OCI-M2 (cell line): ENCODE measurements around the gene MRFAP1.
"Not testable (repeated sequence)": the region's sequence is repeated elsewhere in the genome, so short reads cannot be mapped to it uniquely, and the experiment has no call there.

Source experiments
- DNase-seq: peaks from one replicate; lab custom pipeline; 2025; ENCODE audit not compliant: unreplicated experiment; lab: John Stamatoyannopoulos, UW

The MRFAP1 gene

DNA sequence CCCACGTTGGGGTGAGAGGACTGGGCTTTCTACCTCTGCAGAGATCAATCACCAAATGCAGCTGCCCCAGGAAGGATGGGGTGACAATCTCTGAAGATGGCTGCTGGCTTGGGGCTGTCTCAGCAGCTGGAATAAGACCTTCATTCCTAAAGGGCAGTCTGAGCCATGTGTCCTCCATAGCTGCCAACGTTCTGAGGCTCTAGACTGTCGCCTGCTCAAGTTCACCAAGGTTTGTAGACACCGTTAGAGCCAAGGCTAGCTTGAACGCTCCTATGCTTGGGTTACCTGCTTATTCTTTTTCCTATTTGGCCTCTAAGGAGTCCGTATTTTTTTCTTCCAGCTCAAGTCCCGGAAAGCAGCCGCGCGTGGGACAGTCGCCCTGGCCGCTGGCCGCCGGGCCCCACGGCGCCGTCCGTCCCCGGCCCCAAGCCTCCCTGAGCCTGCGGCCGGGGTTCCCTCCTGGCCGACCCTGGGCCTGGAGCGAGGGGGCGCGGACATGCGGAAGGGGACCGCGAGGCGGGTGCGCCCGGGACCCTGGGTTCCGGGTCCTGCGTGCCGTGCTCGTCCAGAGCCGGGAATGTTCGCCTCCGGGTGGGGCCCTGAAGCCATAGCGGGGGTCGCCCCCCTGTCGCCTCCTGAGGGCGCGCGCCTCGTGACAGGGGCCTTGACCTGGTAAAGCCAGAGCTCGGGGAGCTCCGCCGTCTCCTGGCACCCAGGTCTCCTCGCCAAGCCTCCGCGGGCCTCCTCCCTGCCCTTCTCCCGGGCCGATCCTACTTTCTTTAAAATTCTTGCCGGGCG, 23.3 kb downstream of the MRFAP1 start:
- DNase-seq: no peak

DNA sequence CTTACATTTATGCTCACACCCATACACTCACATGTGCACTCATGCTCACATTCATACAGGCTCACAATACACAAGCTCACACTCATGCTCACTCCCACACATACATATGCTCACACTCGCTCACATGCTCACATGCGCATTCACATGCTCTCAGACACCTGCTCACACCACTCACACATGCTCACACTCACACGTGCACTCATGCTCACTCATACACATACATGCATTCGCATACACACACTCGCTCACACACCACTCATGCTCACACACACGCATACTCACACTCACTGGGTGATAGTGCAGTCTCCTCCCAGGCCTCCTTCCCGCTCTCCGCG, 24.8 kb downstream of the MRFAP1 start:
- DNase-seq: no peak

DNA sequence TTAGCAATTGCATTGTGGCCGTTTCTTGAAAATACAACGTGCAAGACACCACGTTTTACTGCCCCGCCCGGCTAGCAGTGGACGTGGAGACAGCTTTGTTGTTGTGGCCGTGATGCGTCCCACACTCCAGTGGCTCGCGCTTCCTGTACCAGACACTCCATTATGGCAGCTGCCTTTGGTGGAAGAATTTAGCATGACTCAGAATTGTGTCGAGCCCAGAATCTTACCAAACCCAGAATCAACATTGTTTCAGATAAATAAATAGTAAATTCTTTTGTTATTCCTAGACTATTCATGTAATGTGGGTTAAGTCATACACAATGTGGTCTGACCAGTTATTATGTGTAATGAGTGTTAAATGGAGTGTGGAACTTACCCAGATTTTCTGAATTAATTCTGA, 27.9 kb downstream of the MRFAP1 start:
- DNase-seq: no peak

DNA sequence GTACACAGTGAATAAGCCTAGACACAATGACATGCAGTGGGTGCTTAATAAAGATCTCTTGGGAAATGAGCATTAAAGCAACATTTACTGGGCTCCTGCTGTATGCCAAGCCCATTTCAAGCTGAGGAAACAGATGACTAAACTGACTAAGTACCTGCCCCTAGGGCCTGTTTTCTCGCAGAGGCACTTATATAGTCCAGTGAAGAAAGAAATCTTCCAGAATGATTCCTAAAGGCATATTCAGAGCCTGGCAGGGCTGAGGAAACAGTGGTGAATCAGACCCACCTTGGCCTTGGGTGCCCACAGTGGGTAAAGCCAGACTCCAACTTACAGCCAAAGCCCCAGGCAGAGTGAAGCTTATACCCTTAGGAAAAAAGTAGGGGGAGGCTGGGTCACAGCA, 31.2 kb downstream of the MRFAP1 start:
- no peak for DNase-seq

DNA sequence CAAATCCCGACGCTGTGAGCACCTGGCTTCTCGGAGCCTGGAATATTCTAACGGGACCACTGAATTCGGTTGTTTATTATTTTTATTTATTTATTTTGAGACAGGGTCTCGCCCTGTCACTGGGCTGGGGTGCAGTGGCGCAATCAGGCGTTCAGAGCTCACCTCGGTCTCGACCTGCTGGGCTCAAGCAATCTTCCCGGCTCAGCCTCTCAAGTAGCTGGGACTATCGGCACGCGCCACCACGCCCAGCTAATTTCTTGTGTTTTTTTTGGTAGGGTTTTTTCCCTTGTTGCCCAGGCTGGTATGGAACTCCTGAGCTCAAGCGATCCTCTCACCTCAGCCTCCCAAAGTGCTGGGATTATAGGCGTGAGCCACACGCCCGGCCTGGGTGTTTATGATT, 31.6 kb downstream of the MRFAP1 start:
- DNase-seq: no peak

DNA sequence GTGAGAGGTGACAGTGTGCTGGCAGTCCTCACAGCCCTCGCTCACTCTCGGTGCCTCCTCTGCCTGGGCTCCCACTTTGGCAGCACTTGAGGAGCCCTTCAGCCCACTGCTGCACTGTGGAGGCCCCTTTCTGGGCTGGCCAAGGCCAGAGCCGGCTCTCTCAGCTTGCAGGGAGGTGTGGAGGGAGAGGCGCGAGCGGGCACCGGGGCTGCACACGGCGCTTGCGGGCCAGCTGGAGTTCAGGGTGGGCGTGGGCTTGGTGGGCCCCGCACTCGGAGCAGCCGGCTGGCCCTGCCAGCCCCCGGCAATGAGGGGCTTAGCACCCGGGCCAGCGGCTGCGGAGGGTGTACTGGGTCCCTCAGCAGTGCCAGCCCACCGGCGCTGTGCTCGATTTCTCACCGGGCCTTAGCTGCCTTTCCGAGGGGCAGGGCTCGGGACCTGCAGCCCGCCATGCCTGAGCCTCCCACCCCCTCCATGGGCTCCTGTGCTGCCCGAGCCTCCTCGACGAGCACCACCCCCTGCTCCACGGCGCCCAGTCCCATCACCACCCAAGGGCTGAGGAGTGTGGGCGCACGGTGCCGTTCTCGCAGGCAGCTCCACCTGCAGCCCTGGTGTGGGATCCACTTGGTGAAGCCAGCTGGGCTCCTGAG, 32.2 kb downstream of the MRFAP1 start:
- not testable (repeated sequence) for DNase-seq

DNA sequence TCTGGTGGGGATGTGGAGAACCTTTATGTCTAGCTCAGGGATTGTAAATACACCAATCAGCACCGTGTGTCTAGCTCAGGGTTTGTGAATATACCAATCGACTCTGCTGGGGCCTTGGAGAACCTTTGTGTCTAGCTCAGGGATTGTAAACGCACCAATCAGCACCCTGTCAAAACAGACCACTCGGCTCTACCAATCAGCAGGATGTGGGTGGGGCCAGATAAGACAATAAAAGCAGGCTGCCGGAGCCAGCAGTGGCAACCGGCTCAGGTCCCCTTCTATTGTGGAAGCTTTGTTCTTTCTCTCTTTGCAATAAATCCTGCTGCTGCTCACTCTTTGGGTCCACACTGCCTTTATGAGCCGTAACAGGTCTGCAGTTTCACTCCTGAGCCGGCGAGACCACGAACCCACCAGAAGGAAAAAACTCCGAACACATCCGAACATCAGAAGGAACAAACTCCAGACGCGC, 32.7 kb downstream of the MRFAP1 start:
- not testable (repeated sequence) for DNase-seq

DNA sequence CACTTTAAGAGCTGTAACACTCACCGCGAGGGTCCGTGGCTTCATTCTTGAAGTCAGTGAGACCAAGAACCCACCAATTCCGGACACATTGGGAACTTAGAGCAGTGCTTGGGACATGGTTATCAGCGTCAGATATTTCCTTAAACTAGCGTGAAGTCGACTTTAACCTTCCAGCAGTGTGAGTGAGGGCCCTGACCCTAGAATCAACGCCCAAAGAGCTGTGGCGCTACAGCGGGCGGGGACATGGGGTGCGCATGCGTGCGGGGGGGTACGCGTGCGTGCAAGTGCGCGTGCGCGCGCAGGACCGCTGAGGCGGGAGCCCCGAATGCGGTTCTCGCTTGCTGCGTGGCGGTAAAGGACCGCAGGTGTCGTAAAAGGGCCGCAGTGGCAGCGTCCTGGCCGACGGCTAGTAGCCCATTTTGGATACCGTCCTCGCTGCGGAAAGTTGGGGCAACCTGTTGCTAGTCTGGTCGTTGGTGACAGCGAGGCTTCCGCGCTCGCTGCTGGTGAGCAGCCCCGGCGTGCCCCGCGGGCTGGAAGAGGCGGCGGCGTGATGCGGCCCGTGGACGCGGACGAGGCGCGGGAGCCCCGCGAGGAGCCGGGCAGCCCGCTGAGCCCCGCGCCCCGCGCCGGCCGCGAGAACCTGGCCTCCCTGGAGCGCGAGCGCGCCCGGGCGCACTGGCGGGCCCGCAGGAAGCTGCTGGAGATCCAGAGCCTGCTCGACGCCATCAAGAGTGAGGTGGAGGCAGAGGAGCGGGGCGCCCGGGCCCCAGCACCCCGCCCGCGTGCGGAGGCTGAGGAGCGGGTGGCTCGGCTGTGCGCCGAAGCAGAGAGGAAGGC, 33.4 kb downstream of the MRFAP1 start:
- DNase-seq: peak; percentile 51

DNA sequence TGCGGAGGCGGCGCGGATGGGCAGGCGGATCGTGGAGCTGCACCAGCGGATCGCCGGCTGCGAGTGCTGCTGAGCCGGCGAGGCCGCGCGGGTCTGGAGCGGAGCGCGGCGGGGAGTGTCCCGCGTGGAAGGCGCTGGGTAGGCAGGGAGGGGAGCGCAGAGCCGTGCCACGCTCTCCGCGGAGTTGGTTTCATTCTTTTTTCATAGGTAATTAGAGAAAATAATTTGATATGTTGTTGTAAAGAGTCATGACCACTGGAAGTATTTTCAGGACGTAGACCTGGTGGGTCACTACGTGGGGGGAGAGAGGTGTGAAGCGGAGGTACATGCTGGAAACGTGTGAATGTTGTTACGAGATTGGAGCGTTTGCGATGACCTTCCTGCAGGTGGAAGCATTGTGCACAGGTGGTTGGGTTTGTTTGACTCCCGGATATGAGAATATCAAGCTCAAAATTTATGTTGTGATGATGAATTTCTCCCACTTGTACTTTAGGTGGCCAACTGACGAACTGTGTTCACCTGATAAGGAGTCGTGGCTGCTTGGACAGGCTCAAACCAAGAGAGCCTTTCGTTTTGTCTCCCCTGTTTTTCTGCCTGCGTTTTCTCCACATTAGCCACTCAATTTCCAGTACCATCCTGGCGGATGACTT, 34.1 kb downstream of the MRFAP1 start:
- DNase-seq: no peak

DNA sequence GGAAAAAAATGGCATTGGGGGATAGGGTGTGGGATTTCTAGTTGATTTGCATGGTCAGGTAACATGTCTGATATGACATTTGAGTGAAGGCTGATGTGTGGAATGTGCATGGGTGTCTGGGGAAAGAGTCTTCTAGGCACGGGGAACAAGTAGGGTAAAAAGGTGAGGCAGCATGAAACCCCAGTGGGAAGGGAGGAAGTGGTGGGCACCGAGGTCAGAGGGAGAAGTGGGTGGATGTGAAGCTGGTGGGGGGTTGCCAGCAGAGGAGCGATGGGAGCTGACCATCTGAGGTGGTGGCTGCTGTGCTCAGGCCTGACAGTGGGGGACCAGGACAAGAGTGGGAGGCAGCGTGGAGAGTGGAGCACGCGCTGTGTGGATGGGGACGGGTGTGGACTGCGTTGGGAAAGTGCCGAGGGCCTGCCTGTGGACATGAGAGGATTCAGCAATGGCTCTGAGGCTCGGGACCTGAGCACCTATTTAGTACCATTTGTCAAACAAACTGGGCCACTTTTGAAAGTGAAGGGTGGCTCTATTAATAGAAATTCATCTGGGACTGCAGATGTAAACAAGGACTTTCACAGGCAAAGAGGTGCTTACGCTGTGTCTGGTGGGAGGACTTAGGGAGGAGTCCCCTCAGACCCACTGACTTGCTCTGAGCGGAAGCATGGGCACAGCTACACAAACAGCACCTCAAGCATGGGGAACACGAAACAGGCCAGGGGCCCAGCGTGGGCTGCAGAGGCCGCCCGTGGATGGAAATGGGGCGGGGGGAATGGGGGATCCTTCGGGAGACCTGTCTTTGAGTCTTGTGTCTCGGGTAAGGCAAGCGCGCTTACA, 36.5 kb downstream of the MRFAP1 start:
- DNase-seq: no peak

DNA sequence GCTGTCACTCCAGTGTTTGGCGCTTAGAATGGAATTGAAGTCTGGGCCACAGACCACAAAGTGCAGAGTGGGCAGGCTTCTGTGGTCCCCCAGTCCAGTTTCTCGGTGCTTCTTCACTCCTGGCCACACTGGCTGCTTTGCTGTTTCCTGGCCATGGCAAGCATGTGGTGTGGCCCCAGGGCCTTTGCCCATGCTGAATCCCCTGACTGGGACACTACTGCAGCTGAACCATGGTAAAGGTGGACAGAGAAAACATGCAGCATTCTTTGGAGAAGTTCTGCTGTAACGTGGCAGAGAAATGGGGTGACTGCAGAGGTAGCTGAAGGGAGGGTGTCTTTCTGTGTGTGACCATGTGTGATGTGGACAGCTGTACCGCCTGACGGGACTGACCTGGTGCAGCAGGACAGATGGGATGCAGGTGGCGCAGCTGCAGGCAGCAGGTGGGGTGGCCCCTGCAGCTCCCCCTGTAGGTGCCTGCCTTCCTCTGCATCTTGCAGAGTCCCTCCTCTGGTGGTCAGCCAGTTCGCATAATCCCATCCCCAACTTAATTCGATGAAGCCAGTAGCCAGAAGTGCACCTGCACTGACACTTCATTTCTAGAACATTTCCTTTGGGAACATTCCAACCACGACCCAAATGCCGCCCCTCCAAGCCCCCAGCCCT, 40.0 kb downstream of the MRFAP1 start:
- DNase-seq: no peak

DNA sequence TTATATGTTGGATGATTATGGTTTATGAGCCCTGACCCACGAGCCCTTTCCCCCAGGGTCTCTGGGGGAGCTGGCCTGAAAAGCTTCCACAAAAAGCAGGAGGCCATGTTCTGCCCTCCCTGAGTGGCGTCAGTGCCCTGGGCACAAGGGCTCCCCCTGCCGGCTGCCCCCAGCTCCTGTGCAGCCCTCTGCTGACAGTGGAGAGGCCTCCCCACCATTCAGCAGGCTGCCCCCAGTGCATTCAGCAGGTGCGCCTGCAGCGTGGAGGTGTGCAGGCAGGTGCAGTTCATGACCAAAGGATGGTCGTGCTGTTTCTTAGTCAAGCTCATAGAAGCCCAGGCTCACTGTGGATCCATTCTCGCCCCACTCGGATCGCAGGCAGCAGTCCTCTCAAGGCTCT, 40.7 kb downstream of the MRFAP1 start:
- no peak for DNase-seq

DNA sequence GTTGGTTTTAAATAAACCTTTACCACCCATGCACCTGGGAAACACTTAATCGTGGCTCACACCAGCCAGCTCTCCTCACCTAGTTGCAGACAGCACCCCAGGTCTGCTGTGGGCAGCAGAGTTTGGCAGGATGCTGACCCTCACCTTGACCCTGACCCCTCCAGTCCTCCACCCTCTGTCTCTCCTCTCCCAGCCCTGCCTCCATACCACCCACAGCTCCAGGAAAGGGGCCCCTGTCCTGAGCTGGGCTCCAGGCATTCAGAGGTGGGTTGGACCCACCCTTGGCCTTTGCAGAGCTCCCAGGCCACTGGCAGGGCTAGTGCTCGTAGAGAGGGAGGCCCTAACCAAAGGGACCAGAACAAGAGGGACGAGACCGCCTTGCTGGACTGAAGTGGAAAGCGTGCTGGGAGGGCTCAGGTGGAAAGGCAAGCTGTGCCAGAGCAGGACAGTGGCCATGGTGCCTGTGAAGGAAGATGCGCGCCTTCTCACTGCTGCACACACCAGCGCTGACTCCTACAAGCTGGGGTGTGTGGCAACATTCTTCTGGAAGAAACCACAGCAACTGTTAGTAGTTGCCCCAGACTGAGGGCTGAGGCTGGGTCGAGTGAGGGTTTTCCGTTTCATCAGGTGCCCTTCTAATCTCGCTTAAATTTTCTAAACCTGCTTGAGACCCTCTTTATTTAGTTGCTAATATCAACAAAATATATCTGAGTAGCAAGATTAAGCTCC, 42.5 kb downstream of the MRFAP1 start:
- DNase-seq: no peak

DNA sequence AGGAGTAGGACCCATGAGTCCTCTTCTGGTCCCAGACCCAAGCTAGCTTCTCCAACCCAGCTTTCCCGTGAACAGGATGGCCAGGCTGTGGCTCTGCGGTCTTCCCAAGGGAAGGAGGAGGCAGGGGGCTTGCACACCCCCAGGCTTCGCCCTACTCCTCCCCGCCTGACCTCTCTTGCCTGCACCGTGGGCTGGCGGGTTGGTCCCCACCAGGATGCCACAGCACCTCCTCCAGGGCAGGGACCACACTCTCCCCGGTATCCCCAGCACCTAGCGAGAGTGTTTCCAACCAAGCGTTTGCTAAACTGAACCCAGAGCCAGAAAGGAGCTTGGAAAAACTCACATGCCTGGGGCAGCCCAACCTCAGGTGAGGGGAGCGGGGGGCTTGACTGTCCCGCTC, 44.2 kb downstream of the MRFAP1 start:
- no peak for DNase-seq

DNA sequence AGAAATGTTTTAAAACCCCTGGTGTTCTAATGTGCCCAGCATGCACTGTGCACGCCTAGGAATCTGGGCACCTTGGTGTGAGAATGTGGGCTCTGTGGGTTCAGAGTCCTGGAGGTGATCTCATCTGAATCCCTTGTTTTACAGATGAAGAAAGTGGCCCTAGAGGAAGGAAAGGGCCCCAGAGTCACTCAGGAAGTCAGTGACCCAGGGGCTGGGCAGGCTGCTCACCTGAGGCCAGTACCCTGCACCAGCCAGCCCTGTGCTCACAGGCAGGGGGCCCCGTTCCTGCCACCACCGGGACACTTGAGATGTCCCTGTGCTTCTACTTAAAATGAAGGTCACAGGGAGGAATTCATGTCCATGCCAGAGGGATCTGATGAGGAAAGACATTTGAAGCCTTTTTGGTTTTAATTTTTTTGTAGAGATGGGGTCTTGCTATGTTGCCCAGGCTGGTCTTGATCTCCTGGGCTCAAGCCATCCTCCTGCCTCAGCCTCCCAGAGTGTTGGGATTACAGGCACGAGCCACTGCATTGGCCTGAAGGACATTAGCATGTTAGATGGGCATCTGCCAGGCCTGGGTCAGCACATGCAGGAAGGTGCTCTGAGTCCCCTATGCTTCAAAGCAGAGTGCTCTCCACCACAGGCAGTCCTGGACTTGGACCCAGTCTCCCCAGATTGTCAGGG, 45.8 kb downstream of the MRFAP1 start:
- DNase-seq: no peak

DNA sequence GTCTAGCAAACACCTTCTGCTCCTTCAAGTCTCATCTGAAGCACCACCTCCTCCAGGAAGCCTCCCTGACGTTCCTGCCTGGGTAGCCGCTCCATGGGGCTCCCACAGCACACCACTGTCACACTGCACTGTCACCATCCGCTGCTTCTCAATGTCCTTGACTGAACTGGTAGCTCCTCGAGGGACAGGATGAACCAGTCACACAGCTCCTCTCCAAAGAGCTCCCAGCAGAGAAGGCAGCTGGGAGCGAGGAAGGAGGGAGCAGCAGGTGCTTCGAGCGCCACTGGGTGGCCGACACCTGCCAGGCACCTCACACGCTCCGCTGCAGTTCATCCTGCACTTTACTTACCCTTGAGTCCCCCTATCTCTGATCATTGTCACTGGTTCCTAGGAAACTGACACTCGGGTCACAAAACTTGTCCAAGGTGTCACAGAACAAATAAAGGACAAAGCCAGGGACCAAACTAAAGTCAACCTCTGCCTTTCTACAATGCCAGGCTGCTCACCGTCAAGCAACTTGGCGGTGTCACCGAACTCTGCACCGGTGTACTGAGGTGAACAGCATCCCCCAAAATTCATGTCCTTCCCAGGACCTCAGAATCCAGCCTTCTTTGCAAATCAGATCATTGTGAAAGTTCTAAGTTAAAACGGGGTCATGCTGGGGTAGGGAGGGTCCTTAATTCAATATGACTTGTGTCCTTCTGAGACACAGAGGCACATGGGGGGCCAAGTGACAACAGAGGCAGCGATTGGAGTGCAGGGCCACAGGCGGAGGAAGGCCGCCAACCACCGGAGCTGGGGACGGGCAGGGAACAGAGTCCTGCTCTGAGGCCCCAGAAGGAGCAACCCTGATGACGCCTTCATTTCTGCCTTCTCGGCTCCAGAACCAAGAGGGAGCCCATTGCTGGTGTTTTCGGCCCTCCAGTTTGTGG, 47.7 kb downstream of the MRFAP1 start:
- no peak for DNase-seq

DNA sequence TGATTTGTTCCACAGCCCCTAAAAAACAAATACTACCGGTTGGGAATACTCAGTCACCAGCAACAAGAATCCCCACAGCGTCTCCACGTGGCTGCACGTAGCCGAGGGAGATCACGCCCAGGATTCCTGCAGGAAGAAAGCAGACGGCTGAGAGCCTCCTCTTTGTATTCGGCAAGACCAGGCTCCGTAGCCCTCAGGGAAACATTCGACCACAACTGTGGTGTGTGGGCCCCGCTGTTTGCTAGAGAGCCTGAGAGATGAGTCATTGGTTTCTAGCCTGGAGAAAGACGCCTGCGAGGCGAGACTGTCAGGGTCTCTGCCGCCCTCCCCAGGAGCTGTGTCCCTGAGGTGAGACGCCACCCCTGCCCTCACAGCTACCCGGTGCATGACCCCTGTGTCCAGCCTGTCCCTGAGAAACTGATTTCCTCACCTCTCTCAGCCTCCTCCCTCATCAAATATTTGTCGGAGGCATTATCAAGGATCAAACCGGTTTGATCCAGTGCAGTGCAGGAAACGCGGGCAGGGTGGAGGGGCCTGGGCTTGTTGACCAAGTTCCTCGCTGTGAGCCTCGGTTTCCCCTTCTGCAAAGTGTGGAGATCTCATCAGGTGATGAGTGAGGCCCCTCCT, 48.5 kb downstream of the MRFAP1 start:
- DNase-seq: no peak
